Activated CD8-positive, alpha-beta T cell treated with anti-CD3 and anti-CD28 coated beads, Interleukin-2, amount 10 ng/mL, durations not matched to agents 7 days and 5 days (primary cell): ENCODE measurements around the gene CEP68. TPM values are rescaled to one million over a fixed set of nuclear protein-coding genes. Genes with fewer than 3 reads are reported as not detected.
A peak's percentile ranks its signal among the peaks of the same experiment; 100 is the strongest.

Experiments used
- ATAC-seq: fragments of 150-1000 bp; cut with Tn5 transposase; one replicate; pipeline ENCODE4 v1.10.0; 2021; ENCODE audit warnings: moderate library complexity
- CTCF ChIA-PET: fragments of 350-600 bp; sonication (Branson Sonifier 250); formaldehyde crosslinking; loops from one replicate; lab custom pipeline; 2021; ENCODE audit warnings: antibody characterized with exemption; lab: Charles Lee
- POLR2A ChIA-PET: fragments of 350-600 bp; sonication (Branson Sonifier 250); formaldehyde crosslinking; loops from one replicate; lab custom pipeline; 2021; ENCODE audit warnings: antibody characterized with exemption; lab: Charles Lee
- DNase-seq: peaks from one replicate; pipeline ENCODE4 v3.0.0-alpha.2; 2020
- H3K27ac Mint-ChIP-seq: one replicate; pipeline ENCODE4 v1.8.0; 2021; ENCODE audit warnings: mild to moderate bottlenecking, mixed read lengths
- H3K27me3 Mint-ChIP-seq: one replicate; pipeline ENCODE4 v1.8.0; 2021; ENCODE audit warnings: low read depth, mixed read lengths
- H3K36me3 Mint-ChIP-seq: one replicate; pipeline ENCODE4 v1.8.0; 2021; ENCODE audit warnings: low read depth, mixed read lengths
- H3K4me1 Mint-ChIP-seq: one replicate; pipeline ENCODE4 v1.8.0; 2021; ENCODE audit warnings: low read depth, mixed read lengths
- H3K4me3 Mint-ChIP-seq: one replicate; pipeline ENCODE4 v1.8.0; 2021; ENCODE audit warnings: mild to moderate bottlenecking, mixed read lengths
- H3K9me3 Mint-ChIP-seq: one replicate; pipeline ENCODE4 v1.8.0; 2022; ENCODE audit warnings: mixed read lengths; ENCODE audit not compliant: insufficient read depth
- total RNA-seq, 2 experiments: library from RNA; stranded (reverse); gene quantifications; one replicate each; pipeline ENCODE4 v1.2.3, GENCODE V29; 2021

CEP68 gene
- total RNA-seq, 2 experiments from 2014 or later: 8.1 to 9.7 TPM

DNA sequence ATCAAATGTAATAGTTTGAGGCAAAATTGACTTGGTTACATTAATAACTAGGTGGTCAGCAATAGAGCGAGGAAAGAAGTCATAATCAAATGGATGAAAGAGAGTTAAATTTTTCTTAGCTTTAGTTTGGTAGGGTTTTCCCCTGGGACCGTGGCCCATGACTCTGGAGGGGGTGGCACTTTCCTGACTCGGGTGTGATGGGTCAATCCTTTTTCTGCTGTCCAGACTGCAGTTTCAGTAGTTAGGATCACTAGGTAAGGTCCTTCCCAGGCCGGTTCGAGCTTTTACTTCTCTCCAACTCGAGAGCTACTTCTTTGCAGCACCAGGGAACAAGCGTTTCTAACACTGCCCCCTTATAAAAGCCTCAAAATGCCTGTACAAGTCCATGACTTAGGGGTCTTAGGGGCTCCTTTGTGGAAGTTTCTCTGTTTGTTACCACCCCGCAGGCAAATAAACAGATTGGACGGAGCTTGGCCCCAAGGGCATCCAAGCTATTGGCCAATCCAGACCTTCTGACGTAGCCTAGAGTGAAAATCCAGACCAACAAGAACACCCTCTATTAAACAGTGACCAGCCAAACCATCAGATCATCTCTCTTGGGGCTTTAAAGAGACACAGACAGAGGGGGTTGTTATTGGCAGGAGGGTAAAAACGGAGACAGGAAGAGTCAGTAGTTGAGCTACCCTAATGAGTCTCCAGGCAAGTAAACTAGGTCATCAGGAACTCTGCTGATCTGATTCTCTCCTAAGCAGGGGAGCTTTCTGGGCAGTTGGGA is 9.4 kb upstream of the CEP68 start:
- ATAC-seq: no peak
- Mint-ChIP-seq H3K27ac (no peak overlapping the region), H3K4me1 (peaks cover 6% of the 10 kb centered on the region), H3K9me3 (peaks cover 23% of the 10 kb centered on the region), H3K27me3 (peaks cover 2% of the 10 kb centered on the region), H3K36me3 (peaks cover 38% of the 10 kb centered on the region), H3K4me3 (no peak overlapping the region)
- no peak for DNase-seq
- ChIA-PET POLR2A (no interaction called here), CTCF (interaction anchor here (1.5 to 2.3 kb wide), 2 partner anchors 14 to 129 kb away, joined by 3 to 8 read pairs; no protein-coding TSS in a partner anchor)

DNA sequence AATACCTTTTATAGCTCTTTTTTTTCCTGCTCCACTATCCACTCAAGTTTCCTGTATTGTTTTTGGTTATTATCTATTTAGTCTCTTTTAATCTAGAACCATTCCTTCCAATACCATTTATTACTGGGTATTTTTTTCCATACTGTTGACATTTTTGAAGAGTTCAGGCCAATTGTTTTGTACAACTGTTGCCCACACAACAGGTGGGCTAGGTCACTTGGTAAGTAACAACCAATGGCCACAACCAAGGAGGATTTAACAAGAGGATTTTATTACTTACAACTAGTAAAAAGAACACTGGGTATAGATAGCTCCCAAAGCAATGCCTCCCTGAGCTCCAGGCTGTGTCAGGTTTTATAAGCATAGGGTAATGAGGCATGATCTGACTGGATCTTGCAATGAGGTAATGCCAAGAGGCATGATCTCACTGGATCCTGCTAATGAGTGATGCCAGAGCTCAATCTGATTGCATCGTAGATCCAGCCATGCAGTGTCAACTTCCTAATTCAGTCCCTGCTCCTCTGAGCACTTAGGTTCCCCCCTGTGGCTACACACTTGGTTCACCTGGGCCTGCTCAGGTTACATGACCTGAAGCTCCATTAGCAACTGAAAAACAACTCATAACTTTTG is 7.1 kb upstream of the CEP68 start:
- Mint-ChIP-seq H3K27me3 (peaks cover 2% of the 10 kb centered on the region), H3K36me3 (peaks cover 31% of the 10 kb centered on the region), H3K9me3 (peaks cover 12% of the 10 kb centered on the region), H3K4me3 (no peak overlapping the region), H3K4me1 (peaks cover 20% of the 10 kb centered on the region), H3K27ac (no peak overlapping the region)
- CTCF ChIA-PET: interaction anchor here (2.0 kb wide), 1 partner anchor 132 kb away, joined by 10 read pairs; no protein-coding TSS in a partner anchor
- ATAC-seq (no peak), DNase-seq (no peak)
- POLR2A ChIA-PET: interaction anchor here (0.7 kb wide), 1 partner anchor 33 kb away, joined by 4 read pairs; no protein-coding TSS in a partner anchor

DNA sequence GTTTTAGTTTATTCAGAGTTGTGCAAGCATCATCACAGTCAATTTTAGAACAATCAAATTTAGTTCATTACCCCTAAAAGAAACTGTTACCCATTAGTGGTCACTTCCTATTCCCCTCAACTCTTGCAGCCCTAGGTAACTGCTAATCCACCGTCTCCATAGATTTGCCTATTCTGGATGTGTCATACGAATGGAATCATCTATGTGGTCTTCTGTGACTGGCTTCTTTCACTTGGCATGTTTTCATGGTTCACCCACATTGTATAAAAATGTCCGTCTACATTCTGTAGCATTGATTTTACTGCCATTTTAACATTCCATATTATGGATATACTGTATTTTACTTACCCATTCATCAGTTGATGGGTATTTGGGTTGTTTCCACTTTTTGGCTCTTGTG is 5.3 kb upstream of the CEP68 start:
- Mint-ChIP-seq H3K36me3 (peaks cover 20% of the 10 kb centered on the region), H3K4me3 (no peak overlapping the region), H3K4me1 (peaks cover 36% of the 10 kb centered on the region), H3K9me3 (peaks cover 6% of the 10 kb centered on the region), H3K27me3 (peaks cover 2% of the 10 kb centered on the region), H3K27ac (no peak overlapping the region)
- ChIA-PET POLR2A (no interaction called here), CTCF (interaction anchor here (2.0 kb wide), 1 partner anchor 134 kb away, joined by 10 read pairs; no protein-coding TSS in a partner anchor)
- no peak for ATAC-seq
- DNase-seq: no peak

DNA sequence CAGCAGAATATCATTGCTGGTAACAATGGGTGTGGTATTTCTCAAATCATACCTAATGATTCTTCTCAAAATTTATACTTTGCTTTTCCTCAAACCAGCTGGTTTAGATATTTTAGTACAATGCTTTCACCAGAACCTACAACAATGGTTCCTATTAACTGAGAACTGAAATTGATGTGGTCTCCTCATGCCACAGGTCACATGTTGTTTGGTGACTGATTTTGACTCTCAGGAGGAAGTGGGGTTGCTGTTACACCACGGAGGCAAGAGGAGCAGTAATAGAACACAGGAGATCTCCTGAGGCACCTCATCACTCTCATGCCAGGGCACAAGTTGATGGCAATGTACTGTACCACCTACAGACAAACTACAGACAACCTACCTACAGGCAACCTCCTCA is 3.0 kb upstream of the CEP68 start:
- CTCF ChIA-PET: interaction anchor here (0.7 to 4.5 kb wide), 8 partner anchors 9 to 135 kb away, joined by 3 to 37 read pairs (median 4); partner anchors contain the start of gene RAB1A
- peak; percentile 23 for ATAC-seq
- Mint-ChIP-seq H3K27ac (peak overlapping the region; percentile 80), H3K27me3 (peaks cover 2% of the 10 kb centered on the region), H3K9me3 (peaks cover 6% of the 10 kb centered on the region), H3K4me3 (peak overlapping the region; percentile 53), H3K36me3 (peaks cover 17% of the 10 kb centered on the region), H3K4me1 (peaks cover 50% of the 10 kb centered on the region)
- DNase-seq: peak; percentile 86
- POLR2A ChIA-PET: interaction anchor here (0.6 to 1.6 kb wide), 6 partner anchors 10 to 175 kb away, joined by 3 to 5 read pairs (median 4); partner anchors contain the start of genes ACTR2 and RAB1A

DNA sequence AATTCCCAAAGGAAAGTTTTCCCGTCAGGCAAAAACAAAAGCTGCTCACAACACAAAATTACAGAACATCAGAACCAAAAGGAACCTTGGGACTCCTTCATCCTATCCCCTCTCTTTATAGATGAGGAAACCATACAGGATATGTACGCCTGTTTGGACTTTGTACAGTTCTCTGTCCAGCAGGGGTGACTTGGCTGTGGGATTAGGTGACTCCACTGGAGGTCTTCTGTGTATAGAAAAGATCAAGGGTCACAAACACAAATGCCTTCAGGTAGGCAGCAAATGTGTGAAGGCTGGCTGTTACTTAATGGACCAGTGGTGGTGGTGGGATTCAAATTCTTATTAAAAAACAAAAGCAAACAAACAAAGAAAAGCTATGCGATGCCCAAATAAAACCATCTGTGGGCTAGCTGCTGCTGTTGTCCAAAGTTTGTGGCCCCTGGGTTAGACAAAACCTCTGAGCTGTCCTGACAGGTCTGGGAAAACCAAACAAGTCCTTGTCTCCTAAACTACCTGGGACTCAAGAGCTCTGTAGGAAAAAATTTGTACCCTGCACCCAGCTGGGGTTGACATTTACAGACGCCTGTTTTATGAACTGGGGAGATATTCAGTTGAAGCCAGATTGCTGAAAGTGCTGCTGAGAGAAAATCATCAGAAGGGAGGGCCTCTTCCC is 1.3 kb upstream of the CEP68 start:
- Mint-ChIP-seq H3K27me3 (peaks cover 2% of the 10 kb centered on the region), H3K4me3 (peak overlapping the region; percentile 95), H3K4me1 (peaks cover 58% of the 10 kb centered on the region), H3K27ac (no peak overlapping the region), H3K36me3 (peaks cover 11% of the 10 kb centered on the region), H3K9me3 (peaks cover 6% of the 10 kb centered on the region)
- ChIA-PET CTCF (interaction anchor here (0.8 to 4.5 kb wide), 12 partner anchors 10 to 245 kb away, joined by 3 to 37 read pairs (median 6); partner anchors contain the start of gene RAB1A), POLR2A (interaction anchor here (0.8 to 4.8 kb wide), 2 partner anchors 109 to 172 kb away, joined by 3 to 21 read pairs; partner anchors contain the start of gene ACTR2)
- DNase-seq (no peak), ATAC-seq (no peak)

DNA sequence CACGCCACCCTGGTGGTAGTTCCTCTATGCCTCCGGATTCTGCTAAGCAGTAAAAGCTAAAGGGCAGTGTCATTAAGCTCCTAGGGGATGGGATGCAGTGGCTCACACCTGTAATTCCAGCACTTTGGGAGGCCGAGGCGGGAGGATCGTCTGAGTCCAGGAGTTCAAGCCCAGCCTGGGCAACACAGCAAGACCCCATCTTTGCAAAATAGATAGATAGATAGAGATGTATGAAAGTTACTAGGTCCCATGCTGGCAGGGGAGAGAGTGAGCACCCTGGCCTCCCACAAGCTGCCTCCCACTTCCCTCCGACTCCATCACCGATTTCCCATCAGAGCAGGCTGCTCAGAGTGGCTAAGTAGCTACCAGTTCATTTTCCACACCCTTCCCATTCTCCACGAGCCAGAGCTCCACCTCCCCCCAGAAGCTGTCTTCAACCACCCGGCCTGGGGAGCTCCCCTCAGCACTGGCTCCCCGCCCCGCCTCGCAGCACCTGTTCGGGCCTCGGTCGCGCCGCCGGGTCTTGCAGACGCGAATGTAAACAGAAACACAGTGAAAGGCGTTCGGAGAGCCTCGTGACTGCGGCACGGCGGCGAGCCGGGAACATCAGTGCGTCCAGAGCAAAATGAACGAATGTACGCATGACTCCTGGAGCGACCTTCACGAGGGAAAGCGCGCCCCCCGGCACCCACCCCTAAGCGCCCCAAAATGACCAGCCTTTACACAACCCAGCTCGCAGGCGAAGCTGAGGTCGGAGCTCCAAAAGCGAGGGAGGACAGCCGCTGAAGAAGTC is 598 bp upstream of the CEP68 start:
- H3K4me1 Mint-ChIP-seq: peaks cover 58% of the 10 kb centered on the region
- ATAC-seq: peak; percentile 46
- H3K4me3 Mint-ChIP-seq: peak overlapping the region; percentile 95
- POLR2A ChIA-PET: interaction anchor here (0.8 to 4.8 kb wide), 5 partner anchors 13 to 172 kb away, joined by 3 to 21 read pairs (median 3); partner anchors contain the start of genes ACTR2 and RAB1A
- CTCF ChIA-PET: interaction anchor here (1.0 to 4.5 kb wide), 17 partner anchors 10 to 533 kb away, joined by 3 to 37 read pairs (median 4); partner anchors contain the start of genes RAB1A and SLC1A4
- H3K9me3 Mint-ChIP-seq: peaks cover 6% of the 10 kb centered on the region
- peaks cover 11% of the 10 kb centered on the region for H3K36me3 Mint-ChIP-seq
- peak overlapping the region; percentile 88 for H3K27ac Mint-ChIP-seq
- peaks cover 2% of the 10 kb centered on the region for H3K27me3 Mint-ChIP-seq
- no peak for DNase-seq

DNA sequence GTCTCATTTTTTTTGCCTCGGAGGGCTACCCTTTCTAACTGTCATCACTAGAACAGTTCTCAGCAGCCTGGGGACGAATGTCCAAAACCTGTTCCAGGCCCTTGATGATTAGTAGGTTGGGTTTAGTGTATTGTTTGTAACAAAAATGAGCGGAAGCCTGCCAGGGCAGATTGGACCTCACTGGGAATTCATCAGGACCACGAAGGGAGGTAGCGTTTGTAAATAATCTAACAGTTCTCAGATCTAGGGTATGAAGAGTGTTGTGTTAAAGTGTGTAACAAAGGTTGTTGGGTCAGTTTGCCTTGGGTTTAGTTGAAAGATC is 799 bp downstream of the CEP68 start:
- no peak for DNase-seq
- no peaks in the 10 kb centered on the region for H3K9me3 Mint-ChIP-seq
- POLR2A ChIA-PET: interaction anchor here (0.6 to 4.8 kb wide), 5 partner anchors 15 to 170 kb away, joined by 3 to 21 read pairs (median 3); partner anchors contain the start of genes ACTR2 and RAB1A
- H3K27me3 Mint-ChIP-seq: no peaks in the 10 kb centered on the region
- peaks cover 57% of the 10 kb centered on the region for H3K4me1 Mint-ChIP-seq
- H3K27ac Mint-ChIP-seq: peak overlapping the region; percentile 85
- CTCF ChIA-PET: interaction anchor here (1.0 to 3.5 kb wide), 4 partner anchors 32 to 139 kb away, joined by 3 to 22 read pairs (median 7); partner anchors contain the start of gene RAB1A
- H3K36me3 Mint-ChIP-seq: peaks cover under 1% of the 10 kb centered on the region
- peak overlapping the region; percentile 84 for H3K4me3 Mint-ChIP-seq
- ATAC-seq: no peak

DNA sequence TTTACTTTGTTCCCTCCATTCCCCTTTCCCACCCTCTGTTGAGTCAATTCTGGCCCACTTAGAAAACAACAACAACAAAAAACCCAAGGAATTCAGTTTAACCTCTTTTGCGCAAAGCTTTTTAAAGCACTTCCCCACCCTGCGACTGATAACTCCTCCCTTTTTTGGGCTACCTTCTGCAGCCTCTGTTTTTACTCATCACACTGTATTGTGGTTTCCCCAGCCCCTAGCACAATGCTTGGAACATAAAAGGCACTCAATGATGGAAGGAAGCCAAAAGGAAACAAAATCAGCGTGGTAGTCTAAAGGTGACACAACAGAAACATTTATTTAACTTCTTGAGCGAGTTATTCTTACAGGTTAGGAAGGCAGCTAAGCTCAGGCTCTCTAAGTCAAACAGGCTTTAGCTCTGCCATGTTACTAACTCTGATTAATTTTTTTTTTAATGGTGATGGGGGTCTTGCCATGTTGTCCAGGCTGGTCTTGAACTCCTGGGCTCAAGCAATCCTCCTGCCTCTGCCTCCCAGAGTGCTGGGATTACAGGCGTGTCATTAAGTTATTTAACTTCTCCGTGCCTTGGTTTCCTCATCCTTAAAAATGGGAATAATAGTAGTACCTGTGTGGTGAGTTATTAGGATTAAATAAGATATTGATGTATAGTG is 1.3 kb downstream of the CEP68 start:
- H3K36me3 Mint-ChIP-seq: no peaks in the 10 kb centered on the region
- H3K4me3 Mint-ChIP-seq: peak overlapping the region; percentile 84
- peak; percentile 43 for ATAC-seq
- peak overlapping the region; percentile 85 for H3K27ac Mint-ChIP-seq
- CTCF ChIA-PET: interaction anchor here (0.8 to 3.5 kb wide), 7 partner anchors 11 to 139 kb away, joined by 3 to 22 read pairs (median 4); partner anchors contain the start of gene RAB1A
- no peaks in the 10 kb centered on the region for H3K9me3 Mint-ChIP-seq
- no peaks in the 10 kb centered on the region for H3K27me3 Mint-ChIP-seq
- POLR2A ChIA-PET: interaction anchor here (0.6 to 4.8 kb wide), 6 partner anchors 15 to 170 kb away, joined by 3 to 21 read pairs (median 3); partner anchors contain the start of genes ACTR2 and RAB1A
- DNase-seq: peak; percentile 80
- peaks cover 54% of the 10 kb centered on the region for H3K4me1 Mint-ChIP-seq

DNA sequence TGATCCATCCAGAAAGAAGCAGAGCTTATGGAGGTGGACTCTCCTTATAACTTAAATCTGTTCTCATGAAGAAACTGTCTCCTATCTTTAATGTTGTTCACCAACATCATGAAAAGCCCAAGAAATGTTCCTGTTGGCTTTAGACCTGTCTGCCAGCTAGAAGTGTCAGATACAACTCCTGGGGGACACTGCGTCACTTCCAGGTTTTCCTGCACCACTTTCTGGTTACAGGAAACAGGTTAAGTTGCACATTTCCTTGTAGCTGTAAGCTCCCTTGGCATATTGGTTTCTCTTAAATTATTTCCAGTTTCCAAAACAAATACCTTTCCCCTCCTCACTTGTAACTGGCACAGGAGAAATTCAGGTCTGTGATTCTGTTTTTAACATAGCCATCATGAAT is 2.9 kb downstream of the CEP68 start:
- DNase-seq (no peak), ATAC-seq (no peak)
- POLR2A ChIA-PET: interaction anchor here (4.8 kb wide), 1 partner anchor 168 kb away, joined by 21 read pairs; the partner anchor contains the start of gene ACTR2
- no peaks in the 10 kb centered on the region for H3K36me3 Mint-ChIP-seq
- no peak overlapping the region for H3K4me3 Mint-ChIP-seq
- peaks cover 41% of the 10 kb centered on the region for H3K4me1 Mint-ChIP-seq
- H3K27me3 Mint-ChIP-seq: no peaks in the 10 kb centered on the region
- H3K9me3 Mint-ChIP-seq: no peaks in the 10 kb centered on the region
- no peak overlapping the region for H3K27ac Mint-ChIP-seq
- CTCF ChIA-PET: interaction anchor here (1.1 to 2.0 kb wide), 6 partner anchors 9 to 128 kb away, joined by 3 to 10 read pairs (median 6); partner anchors contain the start of gene RAB1A
